Superior temporal gyrus (tissue), 1 donor: ENCODE results near the gene SIGLEC1.
A peak's percentile ranks its signal among the peaks of the same experiment; 100 is the strongest.

ENCODE experiments used
- DNase-seq: peaks from one replicate; pipeline ENCODE4 v3.0.0-alpha.2; 2016; ENCODE audit errors: extremely low spot score

SIGLEC1 gene

GRCh38 chr20:3728876-3729275 lies 16.5 kb upstream of the SIGLEC1 start:
- DNase-seq, result no peak

DNA sequence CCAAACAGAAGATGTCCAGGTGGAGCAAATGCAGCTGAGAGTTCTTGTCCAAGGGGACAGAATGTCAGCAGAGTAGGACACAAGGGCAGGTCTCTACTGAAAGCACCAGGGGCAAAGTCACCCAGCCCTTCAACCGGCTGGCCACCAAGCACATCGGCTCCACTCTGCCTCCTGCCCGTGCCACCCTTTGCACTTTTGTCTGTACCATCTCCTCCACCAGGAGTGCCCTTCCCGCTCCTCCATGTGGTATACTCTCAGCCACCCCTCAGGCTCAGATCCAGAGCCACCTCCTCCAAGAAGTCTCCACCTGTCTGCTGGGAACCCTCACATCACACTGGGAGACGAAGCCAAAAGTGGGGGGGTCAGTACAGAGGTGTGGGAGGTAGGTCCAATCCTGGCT lies 16.0 kb upstream of the SIGLEC1 start:
- DNase-seq, result no peak

GRCh38 chr20:3727401-3728021 lies 15.1 kb upstream of the SIGLEC1 start:
- DNase-seq, result peak; percentile 29

DNA sequence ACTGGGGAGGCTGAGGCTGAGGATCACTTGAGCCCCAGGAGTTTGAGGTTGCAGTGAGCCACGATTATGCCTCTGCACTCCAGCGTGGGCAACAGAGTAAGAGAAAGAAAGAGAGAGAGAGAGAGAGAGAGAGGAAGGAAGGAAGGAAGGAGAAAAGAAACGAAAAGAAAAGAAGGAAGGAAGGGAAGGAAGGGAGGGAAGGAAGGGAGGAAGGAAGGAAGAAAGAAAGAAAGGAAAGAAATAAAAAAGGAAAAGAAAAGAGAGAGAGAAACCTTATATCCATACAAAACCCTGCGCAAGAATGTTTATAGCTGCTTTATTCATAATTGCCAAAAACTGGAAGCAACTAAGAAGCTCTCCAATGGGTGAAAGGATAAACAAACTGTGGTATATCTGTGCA lies 12.0 kb upstream of the SIGLEC1 start:
- DNase-seq, result no peak

- DNase-seq, result no peak
Observed at GRCh38 chr20:3723284-3723683, 10.9 kb upstream of the SIGLEC1 start.

DNA sequence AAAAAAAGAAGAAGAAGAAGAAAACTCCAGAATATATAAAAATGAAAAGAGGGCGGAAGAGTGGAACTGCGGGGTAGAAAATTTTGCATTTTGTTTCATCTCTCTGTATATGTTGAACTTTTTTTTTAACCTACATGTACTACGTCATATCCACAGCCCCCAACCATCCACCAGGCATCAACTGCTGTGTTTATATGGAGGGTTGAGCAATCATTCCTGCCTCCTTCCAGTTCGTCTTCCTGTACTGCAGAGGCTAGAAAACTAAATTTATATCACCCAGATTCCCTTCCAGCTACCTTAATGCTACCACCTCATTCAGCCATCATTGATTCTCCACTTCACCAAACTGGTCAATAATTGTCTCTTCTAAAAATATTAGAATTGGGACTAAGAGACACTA lies 9.5 kb upstream of the SIGLEC1 start:
- DNase-seq, result no peak

DNA sequence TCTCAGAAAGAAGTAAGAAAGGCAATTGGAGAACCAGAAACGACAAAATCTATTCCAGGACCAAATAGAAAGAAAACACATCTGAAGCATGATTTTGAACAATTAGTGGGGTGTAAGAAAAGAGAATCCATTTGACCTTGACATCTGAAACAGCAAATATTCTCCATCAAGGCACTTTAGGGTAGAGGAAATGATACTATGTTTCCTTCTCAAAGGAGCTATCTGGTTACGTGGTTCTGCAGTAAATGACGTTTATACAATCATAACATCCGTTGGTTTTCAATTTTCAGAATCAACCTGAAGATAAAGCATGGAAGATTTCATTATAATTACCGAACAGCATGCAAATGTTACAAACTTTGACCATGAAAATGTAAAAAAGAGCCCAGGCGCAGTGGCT lies 8.2 kb upstream of the SIGLEC1 start:
- DNase-seq, result no peak

DNA sequence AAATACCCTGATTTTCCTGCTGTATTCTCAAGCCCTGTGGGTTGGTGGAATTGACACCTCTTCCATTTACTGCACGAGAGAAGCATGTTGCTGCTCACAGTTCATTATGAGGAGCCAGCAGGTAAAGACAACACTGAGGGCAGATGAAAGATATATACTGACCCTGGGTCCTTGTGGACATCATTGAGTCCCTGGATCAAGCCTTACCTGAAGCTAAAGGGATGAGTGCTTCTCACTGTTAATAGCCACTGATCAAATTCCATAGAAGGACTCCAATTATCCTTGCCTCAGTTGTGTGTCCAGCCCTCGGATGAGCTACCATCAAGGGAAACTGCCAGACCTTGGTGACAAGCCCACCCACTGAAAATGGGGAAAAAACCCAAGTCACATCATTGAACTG lies 7.7 kb upstream of the SIGLEC1 start:
- DNase-seq, result no peak

DNA sequence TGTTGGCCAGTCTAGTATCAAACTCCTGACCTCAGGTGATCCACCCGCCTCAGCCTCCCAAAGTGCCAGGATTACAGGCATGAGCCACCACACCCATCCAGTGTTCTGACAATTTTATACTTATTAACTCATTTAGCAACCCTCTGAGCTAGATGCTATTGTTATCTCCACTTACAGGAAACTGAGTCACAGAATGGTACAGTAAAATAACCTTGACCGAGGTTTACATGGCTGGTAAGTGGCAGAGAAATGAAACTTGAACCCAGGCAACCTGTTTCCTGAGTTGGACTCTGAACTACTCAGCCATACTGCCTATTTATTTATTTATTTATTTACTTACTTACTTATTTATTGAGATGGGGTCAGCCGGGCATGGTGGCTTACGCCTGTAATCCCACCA lies 6.6 kb upstream of the SIGLEC1 start:
- DNase-seq, result no peak

- no peak for DNase-seq
Observed at GRCh38 chr20:3716195-3716834, 3.9 kb upstream of the SIGLEC1 start.

GRCh38 chr20:3714092-3714491 lies 1.7 kb upstream of the SIGLEC1 start:
- DNase-seq, result peak; percentile 18

GRCh38 chr20:3711484-3711941 lies 887 bp downstream of the SIGLEC1 start:
- DNase-seq, result no peak

DNA sequence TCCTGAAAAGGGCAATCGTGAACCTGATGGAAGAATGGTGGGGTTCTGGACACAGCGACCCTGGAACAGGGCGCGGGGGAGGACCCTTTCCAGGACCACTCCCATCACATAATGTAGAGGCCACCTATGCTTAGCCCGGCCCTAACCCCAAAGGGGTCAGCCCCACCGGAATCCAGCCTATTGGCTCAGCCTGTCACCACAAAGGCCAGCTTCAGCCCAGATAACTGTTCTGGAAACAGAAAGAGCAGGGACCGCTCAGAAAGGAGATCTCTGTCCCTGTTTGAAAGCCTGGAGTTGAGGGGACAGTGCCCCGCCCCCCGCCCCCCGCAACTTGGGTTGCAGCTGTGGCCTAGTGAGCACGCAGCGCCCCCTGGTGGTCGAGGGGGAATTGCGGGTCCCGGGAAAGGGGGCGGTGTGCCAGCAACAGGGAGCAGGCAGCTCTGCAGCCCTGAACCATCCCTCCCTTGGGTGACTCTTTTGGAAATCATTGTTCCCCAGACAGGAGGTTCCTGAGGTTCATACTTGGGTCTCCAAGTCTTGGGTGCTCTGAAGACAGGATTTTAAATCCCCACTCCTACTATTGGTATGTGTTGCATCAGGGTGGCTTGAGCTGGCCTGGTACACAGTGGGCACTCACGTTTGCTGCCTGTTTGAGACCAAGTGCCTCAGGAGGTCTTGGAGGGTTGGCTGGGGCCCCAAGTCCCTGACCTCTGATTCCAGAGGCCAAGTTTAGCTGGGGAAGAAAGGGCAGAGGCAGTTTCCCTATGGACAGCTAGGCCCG lies 1.5 kb downstream of the SIGLEC1 start:
- peak; percentile 78 for DNase-seq

DNA sequence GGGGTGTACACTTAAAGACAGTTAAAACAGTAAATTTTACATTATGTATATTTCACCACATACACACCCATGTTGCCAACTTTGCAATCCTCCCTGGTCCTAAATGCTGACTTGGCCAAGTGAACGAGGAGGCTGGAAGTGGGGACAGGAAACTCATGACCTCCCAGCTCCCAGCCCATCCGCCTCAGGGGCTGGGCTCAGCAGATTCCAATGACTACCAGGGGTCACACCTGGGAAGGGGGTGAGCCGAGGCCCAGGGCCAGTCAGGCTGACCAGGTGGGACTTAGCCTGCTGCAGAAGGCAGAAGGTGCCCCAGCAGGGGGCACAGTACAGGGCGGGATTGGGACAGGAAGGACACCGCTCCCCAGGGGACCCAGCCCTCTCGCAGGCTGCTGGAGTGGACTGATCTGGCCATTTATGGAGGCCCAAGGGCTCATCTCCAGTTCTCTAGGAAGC lies 2.4 kb downstream of the SIGLEC1 start:
- DNase-seq, result no peak

DNA sequence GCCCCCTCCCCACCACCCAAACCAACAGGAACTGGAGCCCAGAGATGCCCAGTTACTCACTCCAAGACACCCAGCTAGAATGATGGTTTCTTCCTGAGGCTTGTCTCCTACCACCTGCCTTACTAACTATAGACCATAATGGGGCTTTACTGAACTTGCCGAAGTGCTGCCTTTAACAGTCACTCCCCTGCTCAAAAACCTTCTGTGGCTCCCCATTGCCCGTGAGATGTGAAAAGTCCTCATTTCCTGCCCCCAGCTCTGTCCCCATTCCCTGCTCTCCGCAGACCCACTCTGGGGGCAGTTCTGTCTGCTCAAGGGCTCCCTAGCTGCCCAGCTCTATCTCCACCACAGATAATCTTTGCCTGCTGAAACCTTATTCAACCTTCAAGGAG lies 4.9 kb downstream of the SIGLEC1 start:
- DNase-seq, result no peak

DNA sequence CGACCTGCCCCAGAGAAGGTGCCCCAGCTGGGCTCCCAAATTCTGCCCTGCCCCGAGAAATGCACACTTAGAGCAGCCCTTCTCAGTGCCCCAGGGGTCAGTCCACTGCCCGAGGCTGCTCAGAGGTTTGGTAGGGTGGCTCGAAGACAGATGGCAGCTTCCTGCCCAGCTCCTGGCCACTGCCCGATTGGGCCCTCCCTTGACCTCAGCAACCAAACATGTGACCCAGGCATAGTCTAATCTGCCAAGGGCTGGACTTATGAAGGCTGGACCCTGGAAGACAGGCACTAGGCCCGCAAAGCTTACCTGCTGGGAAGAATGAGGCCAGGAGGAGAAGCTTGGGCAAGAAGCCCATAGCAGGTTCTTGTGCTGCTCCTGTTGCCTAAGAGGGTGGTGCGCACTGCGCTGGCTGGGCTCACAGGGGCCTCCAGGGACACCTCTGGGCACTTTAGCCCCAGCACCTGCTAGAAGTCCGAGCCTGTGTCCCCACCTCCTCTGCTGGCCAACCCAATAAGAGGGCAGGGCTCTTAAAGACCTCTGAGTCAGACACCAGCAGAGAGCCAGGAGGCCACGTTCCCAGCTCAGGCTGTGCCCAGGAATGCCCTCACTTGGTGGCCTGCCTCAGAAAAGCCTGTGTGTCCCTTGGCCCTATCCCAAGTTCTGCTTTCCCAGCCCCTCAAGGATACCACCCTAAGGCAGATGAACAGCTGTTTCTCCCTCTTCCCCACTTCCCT lies 5.5 kb downstream of the SIGLEC1 start:
- no peak for DNase-seq

- no peak for DNase-seq
Observed at GRCh38 chr20:3705970-3706739, 6.2 kb downstream of the SIGLEC1 start.

- DNase-seq, result no peak
Observed at GRCh38 chr20:3705491-3705969, 6.9 kb downstream of the SIGLEC1 start.

DNA sequence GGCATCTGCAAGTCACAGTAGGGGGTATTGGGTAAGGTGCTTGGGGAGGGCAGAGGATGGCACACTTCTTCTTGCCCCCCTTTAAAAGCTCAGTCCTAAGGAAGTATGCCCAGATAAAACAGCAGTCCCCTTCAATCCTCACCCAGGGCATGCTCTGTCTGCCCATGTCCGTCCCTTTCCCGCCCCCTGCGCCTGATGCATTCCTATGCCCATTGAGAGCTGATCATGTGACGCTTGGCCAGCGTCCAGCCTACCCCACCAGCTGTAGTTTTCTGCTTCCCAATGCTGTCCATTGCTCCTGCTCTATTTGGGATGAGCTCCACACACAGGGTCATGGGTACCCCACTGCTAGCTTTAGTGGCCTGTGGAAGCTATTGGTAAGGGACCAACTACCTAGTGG lies 8.3 kb downstream of the SIGLEC1 start:
- DNase-seq, result no peak

- no peak for DNase-seq
Observed at GRCh38 chr20:3702611-3703391, 9.6 kb downstream of the SIGLEC1 start.
